Stimulated activated CD8-positive, alpha-beta memory T cell treated with anti-CD3 and anti-CD28 coated beads, Interleukin-4, amount 100 ng/mL, for 48 hours (primary cell): ENCODE results near the gene TBC1D9.
A peak's percentile ranks its signal among the peaks of the same experiment; 100 is the strongest.
"Not testable (repeated sequence)": the region's sequence is repeated elsewhere in the genome, so short reads cannot be mapped to it uniquely, and the experiment has no call there.

ENCODE experiments used
- DNase-seq: peaks from one replicate; pipeline ENCODE4 v3.0.0-alpha.2; 2020

The TBC1D9 gene

GRCh38 chr4:140756319-140757231, at the start of gene TBC1D9:
TSS of gene TBC1D9 (minus strand) at chr4:140756385. CDS start at chr4:140756045, 340 bp downstream.
- peak; percentile 23 for DNase-seq

GRCh38 chr4:140805293-140805692, 49.1 kb upstream of the TBC1D9 start:
- no peak for DNase-seq

GRCh38 chr4:140802591-140802990, 46.4 kb upstream of the TBC1D9 start:
- no peak for DNase-seq

GRCh38 chr4:140800666-140801065, 44.5 kb upstream of the TBC1D9 start:
- DNase-seq: no peak

- DNase-seq: no peak
These were observed 43.6 kb upstream of the TBC1D9 start for GRCh38 chr4:140799686-140800225.

GRCh38 chr4:140793291-140793690, 37.1 kb upstream of the TBC1D9 start:
- no peak for DNase-seq

GRCh38 chr4:140790765-140791164, 34.6 kb upstream of the TBC1D9 start:
- DNase-seq: no peak

- no peak for DNase-seq
These were observed 34.0 kb upstream of the TBC1D9 start for GRCh38 chr4:140790171-140790570.

- DNase-seq: no peak
These were observed 33.6 kb upstream of the TBC1D9 start for GRCh38 chr4:140789759-140790158.

GRCh38 chr4:140782787-140783186, 26.6 kb upstream of the TBC1D9 start:
- not testable (repeated sequence) for DNase-seq

GRCh38 chr4:140781596-140781995, 25.4 kb upstream of the TBC1D9 start:
- no peak for DNase-seq

GRCh38 chr4:140777894-140778293, 21.7 kb upstream of the TBC1D9 start:
- DNase-seq: no peak

GRCh38 chr4:140777386-140777785, 21.2 kb upstream of the TBC1D9 start:
- DNase-seq: no peak

GRCh38 chr4:140776556-140776955, 20.4 kb upstream of the TBC1D9 start:
- no peak for DNase-seq

- DNase-seq: no peak
These were observed 18.8 kb upstream of the TBC1D9 start for GRCh38 chr4:140774956-140775355.

- DNase-seq: no peak
These were observed 18.3 kb upstream of the TBC1D9 start for GRCh38 chr4:140774510-140774909.

GRCh38 chr4:140769209-140769608, 13.0 kb upstream of the TBC1D9 start:
- no peak for DNase-seq

GRCh38 chr4:140764785-140765392, 8.7 kb upstream of the TBC1D9 start:
- no peak for DNase-seq

GRCh38 chr4:140762202-140762601, 6.0 kb upstream of the TBC1D9 start:
- no peak for DNase-seq

GRCh38 chr4:140757232-140757630, 1.0 kb upstream of the TBC1D9 start:
- no peak for DNase-seq

GRCh38 chr4:140755774-140756318, 339 bp downstream of the TBC1D9 start:
- DNase-seq: peak; percentile 28

GRCh38 chr4:140754918-140755773, 1.0 kb downstream of the TBC1D9 start:
- no peak for DNase-seq

- DNase-seq: no peak
These were observed 2.9 kb downstream of the TBC1D9 start for GRCh38 chr4:140753329-140753728.
